GM23248 (cell line): ENCODE measurements around the gene CHPT1.

Source experiments
- EZH2 ChIP-seq: fragments of 200-600 bp; sonication (generic); IDR thresholded peaks from 2 replicates; pipeline ENCODE4 v1.6.1; 2018; ENCODE audit warnings: antibody characterized with exemption, mild to moderate bottlenecking; ENCODE audit not compliant: insufficient read depth, poor library complexity, severe bottlenecking
- EZH2phosphoT487 ChIP-seq: fragments of 200-600 bp; sonication (generic); IDR thresholded peaks from 2 replicates; pipeline ENCODE4 v1.6.1; 2018; ENCODE audit warnings: antibody characterized with exemption, moderate library complexity, mild to moderate bottlenecking, low read depth; ENCODE audit not compliant: insufficient read depth

GRCh38 chr12:101706403-101706802 is 9.0 kb downstream of the CHPT1 start:
- no peak for TF ChIP-seq EZH2
- TF ChIP-seq EZH2phosphoT487 = no peak
